Panc1 (cell line): ENCODE measurements around the gene SFTPB. TPM values are rescaled to one million over a fixed set of nuclear protein-coding genes. Genes with fewer than 3 reads are reported as not detected.
A peak's percentile ranks its signal among the peaks of the same experiment; 100 is the strongest.

Source experiments
- ATAC-seq: fragments of 200-7000 bp; cut with Tn5 transposase; 2 replicates; pipeline ENCODE4 v1.9.1; 2020; ENCODE audit warnings: mild to moderate bottlenecking, moderate library complexity
- BruUV-seq: library from RNA; stranded (reverse); fragments of 400-500 nt; replicated peaks from 2 replicates; lab custom pipeline; 2021; lab: Mats Ljungman, UMichigan
- CTCF ChIA-PET: fragments of 300-600 bp; sonication (Branson Sonifier 250); formaldehyde crosslinking; loops from one replicate; lab custom pipeline; 2022; ENCODE audit warnings: antibody characterized with exemption; lab: Charles Lee
- POLR2A ChIA-PET: fragments of 300-600 bp; sonication (Branson Sonifier 250); formaldehyde crosslinking; loops from one replicate; lab custom pipeline; 2022; ENCODE audit warnings: antibody characterized with exemption; lab: Charles Lee
- DNase-seq: peaks from one replicate; pipeline ENCODE4 v3.0.0-alpha.2; 2010; ENCODE audit warnings: low read depth, low spot score
- H3K27ac ChIP-seq: 2 replicates; pipeline ENCODE4 v1.5.1; 2011; ENCODE audit warnings: mild to moderate bottlenecking, low read length, inconsistent platforms
- H3K27me3 ChIP-seq: fragments of 200-500 bp; sonication (Bioruptor generic); 2 replicates; pipeline ENCODE4 v1.6.0; 2014; ENCODE audit warnings: low read length, inconsistent platforms; ENCODE audit not compliant: control insufficient read depth, insufficient read depth
- H3K36me3 ChIP-seq: fragments of 200-500 bp; sonication (Bioruptor generic); 2 replicates; pipeline ENCODE4 v1.5.1; 2014; ENCODE audit warnings: inconsistent platforms, mild to moderate bottlenecking, low read length, moderate library complexity; ENCODE audit not compliant: control insufficient read depth, insufficient read depth
- H3K4me1 ChIP-seq: 2 replicates; pipeline ENCODE4 v1.5.1; 2011; ENCODE audit warnings: inconsistent platforms, mild to moderate bottlenecking, low read length, moderate library complexity; ENCODE audit not compliant: control insufficient read depth, insufficient read depth
- H3K4me3 ChIP-seq, 2 experiments: 2 replicates each; pipeline ENCODE4 v1.5.1; 2011 to 2012; ENCODE audit warnings: low read depth in 2 of 2, low read length in 2 of 2, mild to moderate bottlenecking in 2 of 2, inconsistent platforms in 1 of 2, moderate library complexity in 1 of 2
- H3K9me3 ChIP-seq: fragments of 200-500 bp; sonication (Bioruptor generic); 2 replicates; pipeline ENCODE4 v1.5.1; 2014; ENCODE audit warnings: low read depth, mild to moderate bottlenecking, inconsistent platforms, low read length, moderate library complexity; ENCODE audit not compliant: control insufficient read depth, insufficient read depth
- CTCF ChIP-seq: fragments of 450-650 bp; IDR thresholded peaks from 2 replicates; pipeline ENCODE4 v1.5.1; 2017; ENCODE audit warnings: mild to moderate bottlenecking
- POLR2AphosphoS5 ChIP-seq: IDR thresholded peaks from 2 replicates; pipeline ENCODE4 v1.6.1; 2012; ENCODE audit warnings: mild to moderate bottlenecking, low read depth, low read length, moderate library complexity
- REST ChIP-seq, 2 experiments: IDR thresholded peaks; 2 replicates each; pipeline ENCODE4 v1.6.1; 2011 to 2012; ENCODE audit warnings: low read depth in 2 of 2, control low read depth in 1 of 2, low read length in 1 of 2, mild to moderate bottlenecking in 1 of 2, moderate library complexity in 1 of 2; ENCODE audit not compliant: insufficient read depth in 1 of 2
- SIN3A ChIP-seq: IDR thresholded peaks from 2 replicates; pipeline ENCODE4 v1.6.1; 2012; ENCODE audit warnings: low read depth, mild to moderate bottlenecking, low read length, moderate library complexity, borderline replicate concordance; ENCODE audit not compliant: insufficient read depth
- TCF7L2 ChIP-seq: IDR thresholded peaks from 2 replicates; pipeline ENCODE4 v1.6.1; 2011; ENCODE audit warnings: mild to moderate bottlenecking, low read depth, low read length, inconsistent platforms
- in situ Hi-C: cut with HindIII; loops from 2 replicates; pipeline ENCODE4 v1.10.0; 2016; ENCODE audit warnings: low sequenced_read_pairs, low pct_unique_long_range_greater_than_20kb
- intact Hi-C: fragments of 100-400 bp; cut with micrococcal nuclease; formaldehyde crosslinking; loops from one replicate; pipeline ENCODE4 v1.10.0; 2022; ENCODE audit not compliant: unreplicated experiment
- total RNA-seq: library from RNA; stranded (reverse); gene quantifications from one replicate; pipeline ENCODE4 v1.2.1, GENCODE V29; 2021; ENCODE audit not compliant: unreplicated experiment

SFTPB gene
- total RNA-seq, 1 experiment from 2014 or later: 5.6 TPM

- ATAC-seq (no peak), DNase-seq (no peak)
- Histone ChIP-seq H3K27ac (no peak overlapping the region), H3K27me3 (peaks cover 2% of the 10 kb centered on the region; the same call in 1 of the 2 replicates), H3K4me3 (no peak overlapping the region), H3K4me1 (no peaks in the 10 kb centered on the region), H3K9me3 (no peaks in the 10 kb centered on the region), H3K36me3 (no peaks in the 10 kb centered on the region)
- in situ Hi-C loops (loop anchor here (5.0 kb wide), 1 partner anchor 51 kb away; no protein-coding TSS in a partner anchor), intact Hi-C loops (no loop called here)
- POLR2A ChIA-PET: no interaction called here
- TF ChIP-seq REST (IDR thresholded peaks at IDR 0.05; ENCODE audit: insufficient read depth in 1 of 2, low read depth in 2 of 2, low read length in 1 of 2): no peak
- CTCF ChIA-PET: interaction anchor here (1.3 to 1.8 kb wide), 2 partner anchors 29 to 71 kb away, joined by 6 to 25 read pairs; no protein-coding TSS in a partner anchor
- BruUV-seq: no TSS peak
Measured at GRCh38 chr2:85708641-85709040, 40.6 kb upstream of the SFTPB start.

- TF ChIP-seq POLR2AphosphoS5: no peak
- no peak for TF ChIP-seq SIN3A
- TF ChIP-seq TCF7L2: no peak
- TF ChIP-seq REST (IDR thresholded peaks at IDR 0.05; ENCODE audit: insufficient read depth in 1 of 2, low read depth in 2 of 2, low read length in 1 of 2): no peak
- peak; percentile 88 for TF ChIP-seq CTCF
- DNase-seq: peak; percentile 90
- BruUV-seq: no TSS peak
- intact Hi-C loops (loop anchor here (2.0 kb wide), 1 partner anchor 29 kb away; no protein-coding TSS in a partner anchor), in situ Hi-C loops (loop anchor here (5.0 kb wide), 1 partner anchor 50 kb away; no protein-coding TSS in a partner anchor)
- Histone ChIP-seq H3K36me3 (no peaks in the 10 kb centered on the region), H3K4me1 (peaks cover 6% of the 10 kb centered on the region; the same call in 1 of the 2 replicates), H3K27ac (no peak overlapping the region), H3K27me3 (peaks cover 2% of the 10 kb centered on the region; the same call in 1 of the 2 replicates), H3K9me3 (no peaks in the 10 kb centered on the region), H3K4me3 (no peak overlapping the region)
- ChIA-PET CTCF (interaction anchor here (0.7 to 1.8 kb wide), 8 partner anchors 11 to 270 kb away, joined by 3 to 25 read pairs (median 4); no protein-coding TSS in a partner anchor), POLR2A (interaction anchor here (0.6 kb wide), 1 partner anchor 87 kb away, joined by 5 read pairs; no protein-coding TSS in a partner anchor)
- ATAC-seq: peak; percentile 93
Measured at GRCh38 chr2:85707304-85707703, 39.3 kb upstream of the SFTPB start.
